Erythroblast (primary cell): ENCODE measurements around the gene RGS14.

Source experiments
- GATA1 ChIP-seq: IDR thresholded peaks from 2 replicates; pipeline ENCODE4 v1.6.1; 2011; ENCODE audit warnings: low read depth, mild to moderate bottlenecking, control low read depth, low read length, moderate library complexity
- POLR2A ChIP-seq: IDR thresholded peaks from 2 replicates; pipeline ENCODE4 v1.6.1; 2011; ENCODE audit warnings: mild to moderate bottlenecking, low read length

DNA sequence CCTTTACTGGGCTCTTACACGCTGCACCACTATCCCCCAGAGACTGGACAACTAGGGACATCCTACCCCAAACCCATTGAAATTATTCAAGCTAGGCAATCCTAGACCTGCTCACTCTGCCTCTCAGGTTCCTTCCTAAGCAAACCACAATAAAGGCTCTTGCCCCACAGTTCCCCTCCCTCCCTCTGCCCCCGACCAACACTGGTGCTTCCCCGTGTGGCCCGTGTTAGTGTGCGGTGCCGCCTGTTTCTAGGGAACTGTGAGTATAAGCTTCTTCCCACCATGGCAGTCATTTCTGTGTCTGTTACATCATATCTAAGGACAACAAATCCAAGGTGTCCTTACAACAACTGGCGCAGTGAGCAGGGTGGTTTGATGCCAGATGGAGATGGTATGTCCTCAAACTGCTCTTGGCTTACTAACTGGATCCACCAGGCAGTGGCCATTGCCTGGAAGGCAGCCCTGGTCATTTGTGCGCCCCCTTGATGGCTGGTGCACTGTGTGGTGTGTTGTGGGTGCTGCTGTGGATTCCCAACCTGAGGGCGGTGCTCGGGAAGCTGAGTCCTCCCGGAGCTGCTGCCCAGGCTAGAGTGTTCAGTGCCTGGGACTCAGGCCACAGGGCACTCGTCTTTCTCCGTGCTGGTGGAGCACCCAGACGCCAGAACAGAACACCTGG is 37.7 kb upstream of the RGS14 start:
- TF ChIP-seq POLR2A (no peak), GATA1 (no peak)
